AG09309 (cell line): ENCODE measurements around the gene KLHL6.

ENCODE experiments used
- DNase-seq: peaks from one replicate; pipeline ENCODE4 v3.0.0-alpha.2; 2010; ENCODE audit warnings: low read depth
- H3K4me3 ChIP-seq: 2 replicates; pipeline ENCODE4 v1.5.1; 2011; ENCODE audit warnings: mild to moderate bottlenecking, low read depth, low read length, moderate library complexity; ENCODE audit not compliant: control insufficient read depth
- CTCF ChIP-seq: IDR thresholded peaks from 2 replicates; pipeline ENCODE4 v1.5.1; 2011; ENCODE audit warnings: mild to moderate bottlenecking, low read depth, low read length, inconsistent platforms; ENCODE audit not compliant: insufficient read depth, control insufficient read depth; ENCODE audit errors: missing control alignments

The KLHL6 gene

DNA sequence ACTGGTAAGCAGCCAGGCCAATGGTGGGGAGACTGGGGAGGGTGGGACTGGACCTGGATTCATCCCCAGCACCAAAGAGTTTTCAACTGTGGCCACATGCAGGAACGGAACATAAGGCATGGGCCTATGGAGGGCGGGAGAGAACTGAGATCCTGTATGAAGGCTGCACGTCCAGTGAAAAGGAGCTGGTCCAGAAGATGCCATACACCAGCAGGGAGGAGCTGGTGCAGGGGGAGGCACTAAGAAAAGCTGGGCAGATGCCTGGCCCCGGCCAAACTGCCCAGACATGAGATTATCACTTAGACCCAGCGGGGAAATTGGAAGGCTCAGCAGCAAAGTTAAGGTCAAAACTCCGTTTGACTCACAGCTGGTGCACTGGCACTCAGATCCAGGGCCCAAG, 69.0 kb downstream of the KLHL6 start:
- TF ChIP-seq CTCF = no peak
- no peak for DNase-seq
- H3K4me3 ChIP-seq = no peak overlapping the region

DNA sequence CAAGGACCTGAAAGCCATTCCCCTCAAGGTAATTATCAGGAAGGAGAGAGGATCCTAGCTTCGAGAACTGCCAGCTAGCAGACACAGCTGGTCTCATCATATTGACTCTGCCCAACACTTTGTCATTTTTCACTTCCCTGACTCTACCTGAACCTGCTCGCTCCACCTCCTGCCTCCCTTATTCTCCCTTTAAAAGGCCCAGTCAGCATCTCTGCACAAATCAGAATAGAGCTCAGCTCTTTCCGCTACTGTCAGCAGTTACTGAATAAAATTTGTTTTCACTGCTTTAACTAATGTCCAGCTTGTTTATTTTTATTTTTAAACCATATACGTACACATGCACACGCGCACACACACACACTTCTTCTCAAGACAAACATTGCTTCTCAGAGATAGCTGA, 69.9 kb downstream of the KLHL6 start:
- DNase-seq = no peak
- no peak for TF ChIP-seq CTCF
- no peak overlapping the region for H3K4me3 ChIP-seq

GRCh38 chr3:183485093-183485492, 70.4 kb downstream of the KLHL6 start:
- H3K4me3 ChIP-seq = no peak overlapping the region
- DNase-seq = no peak
- no peak for TF ChIP-seq CTCF

DNA sequence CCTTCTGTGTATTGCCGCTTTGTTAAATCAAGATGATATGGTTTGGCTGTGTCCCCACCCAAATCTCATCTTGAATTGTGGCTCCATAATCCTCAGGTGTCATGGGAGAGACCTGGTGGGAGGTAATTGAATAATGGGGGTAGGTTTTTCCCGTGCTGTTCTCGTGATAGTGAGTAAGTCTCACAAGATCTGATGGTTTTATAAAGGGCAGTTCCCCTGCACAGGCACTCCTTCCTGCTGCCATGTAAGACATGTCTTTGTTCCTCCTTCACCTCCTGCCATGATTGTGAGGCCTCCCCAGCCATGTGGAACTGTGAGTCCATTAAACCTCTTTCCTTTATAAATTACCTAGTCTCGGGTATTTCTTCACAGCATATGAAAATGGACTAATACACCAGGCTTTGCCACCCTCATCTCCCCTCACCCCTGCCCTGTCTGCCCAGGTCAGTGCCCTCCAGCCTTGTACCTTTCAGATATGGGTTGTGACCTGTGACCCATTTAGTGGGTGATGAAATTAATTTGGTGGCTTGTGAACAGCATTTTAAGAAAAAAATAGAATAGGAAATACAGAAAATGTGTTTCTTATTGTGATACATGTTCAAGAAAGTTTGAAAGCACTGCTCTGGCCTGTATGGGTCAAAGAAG, 71.0 kb downstream of the KLHL6 start:
- DNase-seq = no peak
- H3K4me3 ChIP-seq = no peak overlapping the region
- no peak for TF ChIP-seq CTCF

- no peak for DNase-seq
- TF ChIP-seq CTCF = no peak
- no peak overlapping the region for H3K4me3 ChIP-seq
These were observed 73.9 kb downstream of the KLHL6 start for GRCh38 chr3:183481582-183481981.

GRCh38 chr3:183478501-183478900, 77.0 kb downstream of the KLHL6 start:
- no peak for DNase-seq
- TF ChIP-seq CTCF = no peak
- H3K4me3 ChIP-seq = no peak overlapping the region
